ENCODE results near the gene CENPO. TPM values are rescaled to one million over a fixed set of nuclear protein-coding genes. Genes with fewer than 3 reads are reported as not detected.

Gene CENPO
- total RNA-seq, 1 experiment from 2014 or later = 38.6 TPM

GRCh38 chr2:24857746-24858145 is 64.5 kb downstream of the CENPO start (continued):
- TF ChIP-seq USF2 (CRISPR knock-in tag; IDR thresholded peaks at IDR 0.05) (no peak), TEAD4 (CRISPR knock-in tag; IDR thresholded peaks at IDR 0.05) (no peak), CDX4 (CRISPR knock-in tag; IDR thresholded peaks at IDR 0.05; ENCODE audit: borderline replicate concordance) (no peak), GTF2I (CRISPR knock-in tag; conservative IDR thresholded peaks at IDR 0.05) (no peak), SOX15 (CRISPR knock-in tag; IDR thresholded peaks at IDR 0.05) (no peak)

- DNase-seq (ENCODE audit: low spot score) (no peak), ATAC-seq (no peak)
- ChIA-PET CTCF (no interaction called here), POLR2A (no interaction called here)
- H3K27me3 Mint-ChIP-seq (ENCODE audit: low read depth) = no peaks in the 10 kb centered on the region
- H3K36me3 Mint-ChIP-seq = peaks cover 6% of the 10 kb centered on the region; the same call in 1 of the 2 replicates
- H3K4me3 Mint-ChIP-seq = no peak overlapping the region
- no peak overlapping the region for H3K27ac Mint-ChIP-seq
- TF ChIP-seq SMAD3 (CRISPR knock-in tag; IDR thresholded peaks at IDR 0.05; ENCODE audit: borderline replicate concordance) = no peak
- TF ChIP-seq AFF4 (CRISPR knock-in tag; IDR thresholded peaks at IDR 0.05; ENCODE audit: borderline replicate concordance) = no peak
- TF ChIP-seq TEAD1 (CRISPR knock-in tag; IDR thresholded peaks at IDR 0.05) = no peak
- no peak for TF ChIP-seq SP1 (CRISPR knock-in tag; conservative IDR thresholded peaks at IDR 0.05)
- no peak for TF ChIP-seq HMGA2 (CRISPR knock-in tag; IDR thresholded peaks at IDR 0.05)
- TF ChIP-seq E2F1 (CRISPR knock-in tag; IDR thresholded peaks at IDR 0.05) = no peak
- TF ChIP-seq NR3C1 (CRISPR knock-in tag; conservative IDR thresholded peaks at IDR 0.05; ENCODE audit: low read depth) = no peak
- no peak for TF ChIP-seq NR2C2 (CRISPR knock-in tag; IDR thresholded peaks at IDR 0.05)
- no peak for TF ChIP-seq FOXK1 (CRISPR knock-in tag; IDR thresholded peaks at IDR 0.05)
- no peak for TF ChIP-seq PREB (CRISPR knock-in tag; IDR thresholded peaks at IDR 0.05; ENCODE audit: borderline replicate concordance)
- TF ChIP-seq NFYB (CRISPR knock-in tag; conservative IDR thresholded peaks at IDR 0.05; ENCODE audit: low read depth) = no peak
- TF ChIP-seq NFATC4 (CRISPR knock-in tag; IDR thresholded peaks at IDR 0.05) = no peak
- no peak for TF ChIP-seq ZNF281 (CRISPR knock-in tag; IDR thresholded peaks at IDR 0.05)
- H3K4me1 Mint-ChIP-seq = no peaks in the 10 kb centered on the region
- no peaks in the 10 kb centered on the region for H3K9me3 Mint-ChIP-seq
These were observed 65.8 kb downstream of the CENPO start for GRCh38 chr2:24858996-24859395.
